ENCODE data around the gene FAM3C.

Gene FAM3C

GRCh38 chr7:121410829-121411596 lies 14.9 kb upstream of the FAM3C start:
- DNase-seq: no peak

- no peak for DNase-seq
These were observed 10.8 kb upstream of the FAM3C start for GRCh38 chr7:121406944-121407343.

- DNase-seq: no peak
These were observed 10.4 kb upstream of the FAM3C start for GRCh38 chr7:121406461-121406860.

GRCh38 chr7:121404348-121404747 lies 8.2 kb upstream of the FAM3C start:
- DNase-seq: no peak

GRCh38 chr7:121402701-121403100 lies 6.6 kb upstream of the FAM3C start:
- no peak for DNase-seq

GRCh38 chr7:121401896-121402295 lies 5.8 kb upstream of the FAM3C start:
- DNase-seq: no peak

- no peak for DNase-seq
These were observed 2.1 kb upstream of the FAM3C start for GRCh38 chr7:121398246-121398645.

- no peak for DNase-seq
These were observed 1.7 kb upstream of the FAM3C start for GRCh38 chr7:121397822-121398221.

GRCh38 chr7:121397361-121397760 lies 1.3 kb upstream of the FAM3C start:
- DNase-seq: no peak

GRCh38 chr7:121395494-121395960 lies 581 bp downstream of the FAM3C start:
- peak; percentile 35 to 47 for DNase-seq

GRCh38 chr7:121394709-121395140 lies 1.4 kb downstream of the FAM3C start:
- DNase-seq: no peak

GRCh38 chr7:121393005-121393366 lies 3.1 kb downstream of the FAM3C start:
- no peak for DNase-seq

GRCh38 chr7:121392277-121393004 lies 3.7 kb downstream of the FAM3C start:
- no peak for DNase-seq

GRCh38 chr7:121391686-121392085 lies 4.4 kb downstream of the FAM3C start:
- no peak for DNase-seq

- no peak for DNase-seq
These were observed 5.5 kb downstream of the FAM3C start for GRCh38 chr7:121390617-121391016.

- no peak for DNase-seq
These were observed 6.0 kb downstream of the FAM3C start for GRCh38 chr7:121390109-121390508.

GRCh38 chr7:121388950-121389349 lies 7.2 kb downstream of the FAM3C start:
- DNase-seq: no peak

GRCh38 chr7:121385800-121386179 lies 10.3 kb downstream of the FAM3C start:
- DNase-seq: no peak

GRCh38 chr7:121385056-121385799 lies 10.9 kb downstream of the FAM3C start:
- no peak for DNase-seq

- no peak for DNase-seq
These were observed 11.8 kb downstream of the FAM3C start for GRCh38 chr7:121384265-121384664.

- no peak for DNase-seq
These were observed 12.7 kb downstream of the FAM3C start for GRCh38 chr7:121383235-121383910.

- no peak for DNase-seq
These were observed 13.6 kb downstream of the FAM3C start for GRCh38 chr7:121382473-121382872.

GRCh38 chr7:121379930-121380329 lies 16.2 kb downstream of the FAM3C start:
- no peak for DNase-seq
